ENCODE measurements around the gene ITGA5.

ITGA5 gene

GRCh38 chr12:54419088-54419887, at the start of gene ITGA5:
ITGA5 (minus strand) TSS chr12:54419266; CDS start chr12:54419198, 68 bp downstream.
- DNase-seq, result no peak

- DNase-seq, result no peak
Observed at GRCh38 chr12:54465857-54466523, 46.9 kb upstream of the ITGA5 start.

DNA sequence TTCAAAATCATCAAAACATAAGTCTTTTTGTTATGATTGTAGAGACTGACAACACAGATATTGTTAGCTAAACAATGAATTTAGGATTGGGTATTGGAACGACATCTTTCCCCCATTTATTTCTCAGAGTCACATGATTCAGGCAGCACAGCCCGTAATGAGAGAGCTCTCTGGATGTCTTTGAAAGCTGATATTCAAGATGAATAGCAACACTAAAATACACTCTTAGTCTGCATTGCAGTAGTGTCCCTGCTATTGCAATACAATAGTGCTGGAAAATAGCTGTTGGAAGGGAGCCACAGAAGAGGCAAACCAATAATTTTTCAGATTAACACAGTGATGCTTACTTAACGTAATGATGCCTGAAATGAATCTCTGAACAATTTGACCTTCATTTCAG, 44.4 kb upstream of the ITGA5 start:
- peak in 1 of 2 donors; percentile 43 for DNase-seq

DNA sequence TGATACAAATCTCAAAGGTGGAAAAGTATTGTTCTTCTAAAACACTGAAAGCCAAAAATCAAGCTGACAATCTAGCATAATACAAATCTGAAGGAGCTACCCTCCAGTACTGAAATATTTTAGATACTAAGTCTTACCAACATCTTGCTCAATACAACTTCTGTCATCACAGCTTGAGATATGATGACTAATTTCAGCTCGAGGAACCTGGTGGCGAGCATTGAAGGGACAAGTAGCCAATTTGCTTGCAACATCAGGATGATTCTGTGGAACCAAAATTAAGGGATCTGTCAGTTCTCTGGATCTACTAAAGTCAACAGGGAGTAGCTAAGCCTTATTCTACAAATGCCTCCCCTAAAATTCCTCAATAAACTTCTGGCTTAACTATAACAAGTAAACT, 44.0 kb upstream of the ITGA5 start:
- DNase-seq, result no peak

DNA sequence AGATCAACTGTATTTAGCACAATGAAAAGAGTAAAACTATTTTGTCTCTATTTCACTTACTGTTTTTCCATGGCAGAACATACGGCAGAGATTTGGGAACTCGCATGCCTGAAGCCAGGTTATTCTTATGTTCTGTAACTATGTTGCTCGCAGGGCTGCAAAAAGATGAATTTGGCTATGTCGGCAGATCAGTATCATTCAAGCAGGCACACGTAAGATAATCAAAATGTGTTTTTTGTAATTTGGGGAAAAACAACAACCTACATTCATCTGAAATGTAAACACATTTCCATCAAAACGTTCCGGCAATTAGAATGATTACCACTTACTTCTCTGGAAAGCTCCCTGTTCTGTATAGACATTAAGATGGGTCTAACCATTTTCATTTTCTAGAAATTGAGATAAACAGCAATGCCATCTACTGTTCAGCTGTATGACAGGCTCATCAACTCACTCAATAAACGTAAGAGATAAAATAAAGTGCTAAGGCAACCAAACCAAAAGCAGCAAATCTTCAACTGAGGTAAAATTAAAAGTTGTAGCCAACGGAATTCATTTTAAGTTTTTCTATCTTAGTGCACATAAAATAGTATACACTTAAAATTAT, 41.4 kb upstream of the ITGA5 start:
- DNase-seq, result peak in 1 of 2 donors; percentile 42

- no peak for DNase-seq
Observed at GRCh38 chr12:54459355-54459754, 40.3 kb upstream of the ITGA5 start.

GRCh38 chr12:54455760-54456469, 36.8 kb upstream of the ITGA5 start:
- no peak for DNase-seq

- DNase-seq, result no peak
Observed at GRCh38 chr12:54452628-54453027, 33.6 kb upstream of the ITGA5 start.

DNA sequence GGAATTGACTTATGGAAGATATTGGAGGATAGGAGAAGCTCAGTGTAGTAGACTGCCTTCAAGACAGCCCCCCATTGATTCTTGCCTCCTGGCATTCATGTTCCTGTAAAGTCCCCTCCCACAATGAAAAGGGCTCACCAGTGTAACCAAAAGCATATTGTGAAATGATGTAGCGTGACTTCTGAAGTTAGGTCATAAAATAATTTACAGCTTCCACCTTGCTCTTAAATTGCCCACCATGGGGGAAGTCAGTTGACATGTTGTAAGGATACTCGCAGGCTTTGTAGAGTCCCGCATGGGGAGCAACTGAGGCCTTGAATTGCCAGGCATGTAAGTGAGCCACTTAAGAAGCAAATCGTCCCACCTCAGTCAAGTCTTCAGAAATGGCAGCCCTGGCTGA, 29.3 kb upstream of the ITGA5 start:
- DNase-seq, result no peak

DNA sequence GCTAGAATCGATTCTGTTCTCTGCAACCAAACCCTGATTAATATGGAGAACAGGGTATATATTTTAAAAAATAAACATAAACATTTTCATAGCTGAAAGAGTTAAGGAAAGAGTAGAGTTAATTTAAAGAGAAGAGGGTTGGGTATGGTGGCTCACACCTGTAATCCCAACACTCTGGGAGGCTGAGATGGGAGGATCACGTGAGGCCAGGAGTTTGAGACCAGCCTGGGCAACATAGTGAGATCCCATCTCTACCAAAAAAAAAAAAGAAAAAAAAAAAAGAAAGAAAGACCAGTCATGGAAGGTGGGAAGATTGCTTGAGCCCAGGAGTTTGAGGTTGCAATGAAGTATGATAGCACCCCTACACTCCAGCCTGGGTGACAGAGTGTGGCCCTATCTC, 28.9 kb upstream of the ITGA5 start:
- no peak for DNase-seq

- DNase-seq, result no peak
Observed at GRCh38 chr12:54444206-54444605, 25.1 kb upstream of the ITGA5 start.

DNA sequence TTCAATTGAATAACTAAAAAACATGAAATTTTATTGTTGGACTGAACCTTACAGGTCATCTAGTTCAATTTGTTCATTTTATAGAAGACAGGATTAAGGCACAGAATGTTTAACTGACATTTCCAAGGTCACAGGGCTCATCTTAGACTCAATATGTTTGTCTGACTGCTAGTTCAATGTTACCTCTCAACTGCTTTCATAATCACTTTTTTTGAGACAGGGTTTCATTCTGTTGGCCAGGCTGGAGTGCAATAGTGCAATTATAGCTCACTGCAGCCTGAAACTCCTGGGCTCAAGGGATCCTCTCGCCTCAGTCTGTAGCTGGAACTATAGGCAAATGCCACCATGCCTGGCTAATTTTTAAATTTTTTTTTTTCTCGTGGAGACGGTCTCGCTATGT, 24.4 kb upstream of the ITGA5 start:
- DNase-seq, result no peak

- DNase-seq, result no peak
Observed at GRCh38 chr12:54442961-54443360, 23.9 kb upstream of the ITGA5 start.

DNA sequence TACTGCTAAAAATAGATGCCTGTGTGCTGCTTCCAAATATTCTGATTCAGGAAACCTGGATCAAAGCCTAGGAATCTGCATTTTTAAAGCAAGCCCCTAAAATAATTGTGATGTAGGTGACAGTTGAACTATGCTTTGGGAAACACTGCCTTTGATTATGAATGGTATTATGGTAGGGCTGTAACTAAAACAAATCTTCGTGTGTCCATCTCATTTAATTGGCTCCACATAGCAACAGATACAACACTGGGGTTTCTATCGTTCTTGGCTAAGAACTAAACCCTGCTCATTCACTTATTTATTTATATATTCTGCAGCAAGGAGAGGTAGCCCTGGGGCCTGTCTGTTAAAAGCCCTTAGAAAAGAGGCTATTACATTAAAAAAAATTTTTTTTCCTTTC, 23.0 kb upstream of the ITGA5 start:
- no peak for DNase-seq

GRCh38 chr12:54439521-54440255, 20.6 kb upstream of the ITGA5 start:
- peak in 1 of 2 donors; percentile 72 for DNase-seq

GRCh38 chr12:54439096-54439495, 20.0 kb upstream of the ITGA5 start:
- no peak for DNase-seq

GRCh38 chr12:54438517-54438916, 19.5 kb upstream of the ITGA5 start:
- DNase-seq, result no peak

GRCh38 chr12:54437697-54438096, 18.6 kb upstream of the ITGA5 start:
- no peak for DNase-seq

- DNase-seq, result no peak
Observed at GRCh38 chr12:54437243-54437642, 18.2 kb upstream of the ITGA5 start.

DNA sequence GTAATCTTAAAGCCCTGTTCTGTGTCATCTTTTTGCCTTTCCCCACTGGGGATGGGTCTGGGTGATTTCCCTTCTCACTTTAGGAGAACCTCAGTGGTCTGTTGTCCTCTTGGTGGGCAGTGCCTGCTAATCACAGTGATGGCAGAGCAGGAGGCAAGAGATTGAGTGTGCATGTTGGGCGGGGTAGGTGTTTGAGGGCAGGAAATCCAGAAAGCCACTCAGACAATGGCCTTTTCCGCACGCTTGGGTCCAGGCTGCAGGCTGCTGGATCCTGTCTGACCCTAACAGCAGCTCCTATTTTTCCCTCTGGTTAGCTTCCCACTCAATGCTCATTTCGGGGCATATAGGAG, 13.7 kb upstream of the ITGA5 start:
- DNase-seq, result no peak

- no peak for DNase-seq
Observed at GRCh38 chr12:54431911-54432814, 13.1 kb upstream of the ITGA5 start.
